ENCODE measurements around the gene EGFL7. TPM values are rescaled to one million over a fixed set of nuclear protein-coding genes. Genes with fewer than 3 reads are reported as not detected.

Gene EGFL7
- total RNA-seq, 1 donor from 2014 or later, result 16.3 TPM

GRCh38 chr9:136615631-136616306 lies 46.9 kb upstream of the EGFL7 start:
- H3K4me3 Mint-ChIP-seq (ENCODE audit: low read depth), result no peak overlapping the region
- peaks cover 12% of the 10 kb centered on the region for H3K27me3 Mint-ChIP-seq
- no peak for TF ChIP-seq CTCF (IDR thresholded peaks at IDR 0.05; ENCODE audit: unreplicated experiment)
- H3K27ac Mint-ChIP-seq, result no peak overlapping the region
- H3K4me1 Mint-ChIP-seq (ENCODE audit: low read depth), result peaks cover 9% of the 10 kb centered on the region
- H3K9me3 Mint-ChIP-seq (ENCODE audit: low read depth), result no peaks in the 10 kb centered on the region
- no peaks in the 10 kb centered on the region for H3K36me3 Mint-ChIP-seq (ENCODE audit: insufficient read depth)
- no peak for DNase-seq (ENCODE audit: low spot score, unreplicated experiment)

GRCh38 chr9:136616307-136616635 lies 46.4 kb upstream of the EGFL7 start:
- no peak for DNase-seq (ENCODE audit: low spot score, unreplicated experiment)
- Mint-ChIP-seq H3K36me3 (ENCODE audit: insufficient read depth) (no peaks in the 10 kb centered on the region), H3K9me3 (ENCODE audit: low read depth) (no peaks in the 10 kb centered on the region), H3K27ac (no peak overlapping the region), H3K4me3 (ENCODE audit: low read depth) (no peak overlapping the region), H3K4me1 (ENCODE audit: low read depth) (peaks cover 9% of the 10 kb centered on the region), H3K27me3 (peaks cover 12% of the 10 kb centered on the region)
- TF ChIP-seq CTCF (IDR thresholded peaks at IDR 0.05; ENCODE audit: unreplicated experiment), result no peak

- H3K9me3 Mint-ChIP-seq (ENCODE audit: low read depth), result no peaks in the 10 kb centered on the region
- H3K4me3 Mint-ChIP-seq (ENCODE audit: low read depth), result no peak overlapping the region
- peaks cover 12% of the 10 kb centered on the region for H3K27me3 Mint-ChIP-seq
- H3K4me1 Mint-ChIP-seq (ENCODE audit: low read depth), result peaks cover 9% of the 10 kb centered on the region
- no peak overlapping the region for H3K27ac Mint-ChIP-seq
- DNase-seq (ENCODE audit: low spot score, unreplicated experiment), result no peak
- no peaks in the 10 kb centered on the region for H3K36me3 Mint-ChIP-seq (ENCODE audit: insufficient read depth)
- TF ChIP-seq CTCF (IDR thresholded peaks at IDR 0.05; ENCODE audit: unreplicated experiment), result no peak
These were observed 45.6 kb upstream of the EGFL7 start for GRCh38 chr9:136616948-136617695.

GRCh38 chr9:136617746-136618579 lies 44.8 kb upstream of the EGFL7 start:
- H3K4me1 Mint-ChIP-seq (ENCODE audit: low read depth), result peaks cover 9% of the 10 kb centered on the region
- no peak overlapping the region for H3K27ac Mint-ChIP-seq
- no peak for DNase-seq (ENCODE audit: low spot score, unreplicated experiment)

More at GRCh38 chr9:136617746-136618579, 44.8 kb upstream of the EGFL7 start:
- no peak for TF ChIP-seq CTCF (IDR thresholded peaks at IDR 0.05; ENCODE audit: unreplicated experiment)
- Mint-ChIP-seq H3K27me3 (peaks cover 15% of the 10 kb centered on the region), H3K36me3 (ENCODE audit: insufficient read depth) (no peaks in the 10 kb centered on the region), H3K9me3 (ENCODE audit: low read depth) (no peaks in the 10 kb centered on the region), H3K4me3 (ENCODE audit: low read depth) (no peak overlapping the region)
